GM15510 (cell line): ENCODE results near the gene ACP5.
A peak's percentile ranks its signal among the peaks of the same experiment; 100 is the strongest.

Experiments
- POLR2A ChIP-seq: IDR thresholded peaks from 3 replicates; pipeline ENCODE4 v1.6.1; 2011; ENCODE audit warnings: borderline replicate concordance; ENCODE audit not compliant: insufficient read length; ENCODE audit errors: extremely low read depth

ACP5 gene

GRCh38 chr19:11535792-11536595 is 41.5 kb downstream of the ACP5 start:
- peak; percentile 45 for TF ChIP-seq POLR2A

- TF ChIP-seq POLR2A: no peak
Observed at GRCh38 chr19:11534948-11535347, 42.5 kb downstream of the ACP5 start.

- no peak for TF ChIP-seq POLR2A
Observed at GRCh38 chr19:11534538-11534937, 42.9 kb downstream of the ACP5 start.

GRCh38 chr19:11530432-11530831 is 47.0 kb downstream of the ACP5 start:
- TF ChIP-seq POLR2A: no peak

GRCh38 chr19:11528551-11529341 is 48.7 kb downstream of the ACP5 start, which contains the start of gene ECSIT:
ECSIT (minus strand) TSS chr19:11529134; CDS start chr19:11519170, 9,964 bp downstream.
- peak; percentile 56 for TF ChIP-seq POLR2A
